ENCODE data around the gene OMG.

The OMG gene

GRCh38 chr17:31307640-31308039 is 10.6 kb upstream of the OMG start:
- H3K9me3 ChIP-seq, result no peaks in the 10 kb centered on the region
- intact Hi-C loops (cut with DNase I; ENCODE audit: low total_unique reads), result no loop called here
- H3K4me3 ChIP-seq, result no peak overlapping the region
- peaks cover 0 to 6% (median 0%) of the 10 kb centered on the region in 3 donors for H3K36me3 ChIP-seq
- no peaks in the 10 kb centered on the region for H3K4me1 ChIP-seq
- no peaks in the 10 kb centered on the region for H3K27me3 ChIP-seq
- no peak for DNase-seq
- TF ChIP-seq, protein P1, sequence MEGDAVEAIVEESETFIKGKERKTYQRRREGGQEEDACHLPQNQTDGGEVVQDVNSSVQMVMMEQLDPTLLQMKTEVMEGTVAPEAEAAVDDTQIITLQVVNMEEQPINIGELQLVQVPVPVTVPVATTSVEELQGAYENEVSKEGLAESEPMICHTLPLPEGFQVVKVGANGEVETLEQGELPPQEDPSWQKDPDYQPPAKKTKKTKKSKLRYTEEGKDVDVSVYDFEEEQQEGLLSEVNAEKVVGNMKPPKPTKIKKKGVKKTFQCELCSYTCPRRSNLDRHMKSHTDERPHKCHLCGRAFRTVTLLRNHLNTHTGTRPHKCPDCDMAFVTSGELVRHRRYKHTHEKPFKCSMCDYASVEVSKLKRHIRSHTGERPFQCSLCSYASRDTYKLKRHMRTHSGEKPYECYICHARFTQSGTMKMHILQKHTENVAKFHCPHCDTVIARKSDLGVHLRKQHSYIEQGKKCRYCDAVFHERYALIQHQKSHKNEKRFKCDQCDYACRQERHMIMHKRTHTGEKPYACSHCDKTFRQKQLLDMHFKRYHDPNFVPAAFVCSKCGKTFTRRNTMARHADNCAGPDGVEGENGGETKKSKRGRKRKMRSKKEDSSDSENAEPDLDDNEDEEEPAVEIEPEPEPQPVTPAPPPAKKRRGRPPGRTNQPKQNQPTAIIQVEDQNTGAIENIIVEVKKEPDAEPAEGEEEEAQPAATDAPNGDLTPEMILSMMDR (IDR thresholded peaks at IDR 0.05), result no peak
- H3K27ac ChIP-seq, result no peak overlapping the region

DNA sequence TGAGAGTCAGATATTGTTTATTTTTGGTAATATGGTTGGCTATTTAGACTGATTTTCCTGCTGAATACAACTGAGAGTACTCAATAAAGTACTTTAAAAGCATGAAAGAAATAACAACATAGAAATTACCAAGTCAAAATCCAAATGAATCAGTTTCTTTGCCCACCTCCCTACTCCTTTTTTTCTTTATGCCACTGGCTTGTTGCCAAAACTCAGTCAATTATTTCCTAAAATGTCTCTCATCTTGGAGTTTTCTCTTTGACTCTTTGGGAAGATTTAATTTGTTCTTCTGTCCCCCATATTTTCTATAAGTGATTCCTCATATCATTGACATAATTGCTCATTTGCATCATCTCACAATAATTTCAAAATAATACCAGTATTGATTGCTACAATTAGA is 2.6 kb upstream of the OMG start:
- no peaks in the 10 kb centered on the region for H3K4me1 ChIP-seq
- TF ChIP-seq, protein P1 (IDR thresholded peaks at IDR 0.05), result no peak
- no peaks in the 10 kb centered on the region for H3K36me3 ChIP-seq
- no peak overlapping the region for H3K27ac ChIP-seq
- no peak overlapping the region for H3K4me3 ChIP-seq
- intact Hi-C loops (cut with DNase I; ENCODE audit: low total_unique reads), result no loop called here
- DNase-seq, result no peak
- no peaks in the 10 kb centered on the region for H3K9me3 ChIP-seq
- H3K27me3 ChIP-seq, result no peaks in the 10 kb centered on the region

DNA sequence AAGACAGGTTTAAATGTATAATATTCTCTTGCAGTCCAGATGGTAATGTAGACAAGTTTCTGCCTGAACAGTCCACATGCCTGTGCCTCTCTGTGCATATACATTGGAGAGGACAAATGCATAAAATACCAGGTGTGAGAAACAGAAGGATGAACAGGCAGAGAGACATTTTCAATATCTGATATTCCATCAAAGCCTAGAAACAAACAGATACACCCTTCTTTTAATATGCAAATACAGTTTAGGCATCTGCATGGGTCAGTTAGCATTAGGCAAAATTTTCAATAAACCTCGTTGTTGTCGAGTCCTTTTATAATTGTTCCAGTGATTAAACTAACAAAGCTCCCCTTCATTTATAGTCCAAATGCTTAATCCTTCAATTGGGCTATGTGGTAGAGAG is 897 bp downstream of the OMG start:
- no peak for DNase-seq
- no peak overlapping the region for H3K4me3 ChIP-seq
- TF ChIP-seq, protein P1 (IDR thresholded peaks at IDR 0.05), result no peak
- H3K4me1 ChIP-seq, result no peaks in the 10 kb centered on the region
- intact Hi-C loops (cut with DNase I; ENCODE audit: low total_unique reads), result no loop called here
- H3K9me3 ChIP-seq, result no peaks in the 10 kb centered on the region
- H3K27me3 ChIP-seq, result no peaks in the 10 kb centered on the region
- H3K27ac ChIP-seq, result no peak overlapping the region
- H3K36me3 ChIP-seq, result no peaks in the 10 kb centered on the region

- no peak overlapping the region for H3K4me3 ChIP-seq
- no peak overlapping the region for H3K27ac ChIP-seq
- H3K36me3 ChIP-seq, result no peaks in the 10 kb centered on the region
- no peaks in the 10 kb centered on the region for H3K4me1 ChIP-seq
- no peaks in the 10 kb centered on the region for H3K27me3 ChIP-seq
- TF ChIP-seq, protein P1 (IDR thresholded peaks at IDR 0.05), result no peak
- intact Hi-C loops (cut with DNase I; ENCODE audit: low total_unique reads), result no loop called here
- no peaks in the 10 kb centered on the region for H3K9me3 ChIP-seq
- no peak for DNase-seq
These were observed 1.6 kb downstream of the OMG start for GRCh38 chr17:31295489-31295871.

GRCh38 chr17:31294820-31295488 is 2.1 kb downstream of the OMG start:
- DNase-seq, result no peak
- no peak overlapping the region for H3K27ac ChIP-seq
- H3K27me3 ChIP-seq, result no peaks in the 10 kb centered on the region
- H3K36me3 ChIP-seq, result no peaks in the 10 kb centered on the region
- H3K4me1 ChIP-seq, result no peaks in the 10 kb centered on the region
- intact Hi-C loops (cut with DNase I; ENCODE audit: low total_unique reads), result no loop called here
- TF ChIP-seq, protein P1 (IDR thresholded peaks at IDR 0.05), result no peak
- no peak overlapping the region for H3K4me3 ChIP-seq
- H3K9me3 ChIP-seq, result no peaks in the 10 kb centered on the region

GRCh38 chr17:31294231-31294630 is 2.8 kb downstream of the OMG start:
- intact Hi-C loops (cut with DNase I; ENCODE audit: low total_unique reads), result no loop called here
- H3K27ac ChIP-seq, result no peak overlapping the region
- no peak overlapping the region for H3K4me3 ChIP-seq
- no peaks in the 10 kb centered on the region for H3K36me3 ChIP-seq
- no peaks in the 10 kb centered on the region for H3K27me3 ChIP-seq
- no peaks in the 10 kb centered on the region for H3K9me3 ChIP-seq
- H3K4me1 ChIP-seq, result no peaks in the 10 kb centered on the region
- TF ChIP-seq, protein P1 (IDR thresholded peaks at IDR 0.05), result no peak
- DNase-seq, result no peak
